Neural cell (in vitro differentiated cells): ENCODE results near the gene PMIS2. TPM values are rescaled to one million over a fixed set of nuclear protein-coding genes. Genes with fewer than 3 reads are reported as not detected.

Experiments used
- H2AFZ ChIP-seq: fragments of 200-600, 300-800 bp; sonication (generic), shearing (Covaris generic); 2 replicates; pipeline ENCODE4 v1.6.0; 2014; ENCODE audit warnings: low read depth, mild to moderate bottlenecking, antibody characterized with exemption, low read length, moderate library complexity
- H3F3A ChIP-seq: fragments of 200-600 bp; shearing (Covaris generic); 2 replicates; pipeline ENCODE4 v1.6.1; 2016; ENCODE audit warnings: mild to moderate bottlenecking, moderate library complexity, mixed read lengths, antibody characterized with exemption, low read length; ENCODE audit not compliant: insufficient read depth, poor library complexity, severe bottlenecking
- H3K27ac ChIP-seq: fragments of 200-600, 300-800 bp; sonication (generic), shearing (Covaris generic); 2 replicates; pipeline ENCODE4 v1.5.1; 2014; ENCODE audit warnings: mild to moderate bottlenecking, low read length, moderate library complexity
- H3K27me3 ChIP-seq: fragments of 300-800, 200-600 bp; sonication (generic), shearing (Covaris generic); 2 replicates; pipeline ENCODE4 v1.6.0; 2014; ENCODE audit warnings: mild to moderate bottlenecking, low read depth, low read length, moderate library complexity; ENCODE audit not compliant: insufficient read depth
- H3K36me3 ChIP-seq: fragments of 300-800, 200-600 bp; sonication (generic), shearing (Covaris generic); 2 replicates; pipeline ENCODE4 v1.5.1; 2014; ENCODE audit warnings: mild to moderate bottlenecking, antibody characterized with exemption, low read length, moderate library complexity; ENCODE audit not compliant: insufficient read depth
- H3K4me2 ChIP-seq: fragments of 300-800, 200-600 bp; sonication (generic), shearing (Covaris generic); 2 replicates; pipeline ENCODE4 v1.6.0; 2014; ENCODE audit warnings: mild to moderate bottlenecking, low read length
- H3K4me3 ChIP-seq: fragments of 300-800, 200-600 bp; sonication (generic), shearing (Covaris generic); 2 replicates; pipeline ENCODE4 v1.5.1; 2014; ENCODE audit warnings: mild to moderate bottlenecking, low read length, moderate library complexity
- H3K79me2 ChIP-seq: fragments of 200-600 bp; shearing (Covaris generic); replicated peaks from 2 replicates; pipeline ENCODE4 v1.6.0; 2014; ENCODE audit warnings: mild to moderate bottlenecking, low read length, moderate library complexity; ENCODE audit not compliant: insufficient read depth
- H3K9ac ChIP-seq: fragments of 300-800, 200-600 bp; sonication (generic), shearing (Covaris generic); 2 replicates; pipeline ENCODE4 v1.6.1; 2016; ENCODE audit warnings: mild to moderate bottlenecking, low read length, mixed read lengths
- H3K9me2 ChIP-seq: fragments of 200-600 bp; shearing (Covaris generic); 2 replicates; pipeline ENCODE4 v1.6.1; 2016; ENCODE audit warnings: mild to moderate bottlenecking, low read length, mixed read lengths; ENCODE audit not compliant: insufficient read depth
- H3K9me3 ChIP-seq: fragments of 200-600, 300-800 bp; sonication (generic), shearing (Covaris generic); 2 replicates; pipeline ENCODE4 v1.6.1; 2016; ENCODE audit warnings: mild to moderate bottlenecking, mixed run types, low read length, moderate library complexity, mixed read lengths
- H4K20me1 ChIP-seq: fragments of 200-600 bp; shearing (Covaris generic); 2 replicates; pipeline ENCODE4 v1.6.1; 2016; ENCODE audit warnings: mild to moderate bottlenecking, mixed run types; ENCODE audit not compliant: insufficient read depth
- EP300 ChIP-seq: fragments of 450-650 bp; conservative IDR thresholded peaks from 2 replicates; pipeline ENCODE4 v1.6.1; 2014; ENCODE audit warnings: antibody characterized with exemption, mild to moderate bottlenecking, moderate library complexity; ENCODE audit not compliant: poor library complexity, severe bottlenecking
- EZH2 ChIP-seq: fragments of 200-600, 300-800 bp; shearing (Covaris generic), sonication (generic); IDR thresholded peaks from 2 replicates; pipeline ENCODE4 v1.6.1; 2014; ENCODE audit warnings: antibody characterized with exemption, low read length, borderline replicate concordance, mild to moderate bottlenecking; ENCODE audit not compliant: insufficient read depth, poor library complexity, severe bottlenecking
- MXI1 ChIP-seq: fragments of 450-650 bp; conservative IDR thresholded peaks from 2 replicates; pipeline ENCODE4 v1.6.1; 2014; ENCODE audit warnings: antibody characterized with exemption, mild to moderate bottlenecking; ENCODE audit not compliant: poor library complexity, severe bottlenecking
- POLR2AphosphoS5 ChIP-seq: IDR thresholded peaks from 2 replicates; pipeline ENCODE4 v1.6.1; 2012
- SMC3 ChIP-seq: fragments of 450-650 bp; conservative IDR thresholded peaks from 2 replicates; pipeline ENCODE4 v1.6.1; 2014; ENCODE audit warnings: antibody characterized with exemption, mild to moderate bottlenecking, moderate library complexity; ENCODE audit not compliant: poor library complexity
- polyA plus RNA-seq: library from polyadenylated mRNA; depleted of rRNA; stranded (reverse); fragments of >200 nt; gene quantifications from 2 replicates; pipeline ENCODE4 v1.2.3, GENCODE V29; 2014
- TF ChIP-seq, protein P1 (sequence below): IDR thresholded peaks from 2 replicates; pipeline ENCODE4 v1.6.1; 2012; ENCODE audit warnings: borderline replicate concordance
- TF ChIP-seq, protein P2 (sequence below): fragments of 450-650 bp; IDR thresholded peaks from 2 replicates; pipeline ENCODE4 v1.5.1; 2014; ENCODE audit warnings: antibody characterized with exemption, mild to moderate bottlenecking, moderate library complexity; ENCODE audit not compliant: poor library complexity, severe bottlenecking

PMIS2 gene
- polyA plus RNA-seq, 1 donor from 2014 or later: not detected

GRCh38 chr19:35621708-35622107, 35.7 kb downstream of the PMIS2 start:
- Histone ChIP-seq H3K9me3 (no peaks in the 10 kb centered on the region), H3K4me2 (no peak overlapping the region), H3K27me3 (no peaks in the 10 kb centered on the region), H3K9ac (no peak overlapping the region), H3K79me2 (no peaks in the 10 kb centered on the region), H3K36me3 (no peaks in the 10 kb centered on the region), H3K27ac (no peak overlapping the region), H3F3A (no peaks in the 10 kb centered on the region), H3K9me2 (no peaks in the 10 kb centered on the region), H4K20me1 (no peaks in the 10 kb centered on the region), H3K4me3 (no peak overlapping the region), H2AFZ (no peak overlapping the region)
- TF ChIP-seq SMC3: no peak
- TF ChIP-seq, protein P1, sequence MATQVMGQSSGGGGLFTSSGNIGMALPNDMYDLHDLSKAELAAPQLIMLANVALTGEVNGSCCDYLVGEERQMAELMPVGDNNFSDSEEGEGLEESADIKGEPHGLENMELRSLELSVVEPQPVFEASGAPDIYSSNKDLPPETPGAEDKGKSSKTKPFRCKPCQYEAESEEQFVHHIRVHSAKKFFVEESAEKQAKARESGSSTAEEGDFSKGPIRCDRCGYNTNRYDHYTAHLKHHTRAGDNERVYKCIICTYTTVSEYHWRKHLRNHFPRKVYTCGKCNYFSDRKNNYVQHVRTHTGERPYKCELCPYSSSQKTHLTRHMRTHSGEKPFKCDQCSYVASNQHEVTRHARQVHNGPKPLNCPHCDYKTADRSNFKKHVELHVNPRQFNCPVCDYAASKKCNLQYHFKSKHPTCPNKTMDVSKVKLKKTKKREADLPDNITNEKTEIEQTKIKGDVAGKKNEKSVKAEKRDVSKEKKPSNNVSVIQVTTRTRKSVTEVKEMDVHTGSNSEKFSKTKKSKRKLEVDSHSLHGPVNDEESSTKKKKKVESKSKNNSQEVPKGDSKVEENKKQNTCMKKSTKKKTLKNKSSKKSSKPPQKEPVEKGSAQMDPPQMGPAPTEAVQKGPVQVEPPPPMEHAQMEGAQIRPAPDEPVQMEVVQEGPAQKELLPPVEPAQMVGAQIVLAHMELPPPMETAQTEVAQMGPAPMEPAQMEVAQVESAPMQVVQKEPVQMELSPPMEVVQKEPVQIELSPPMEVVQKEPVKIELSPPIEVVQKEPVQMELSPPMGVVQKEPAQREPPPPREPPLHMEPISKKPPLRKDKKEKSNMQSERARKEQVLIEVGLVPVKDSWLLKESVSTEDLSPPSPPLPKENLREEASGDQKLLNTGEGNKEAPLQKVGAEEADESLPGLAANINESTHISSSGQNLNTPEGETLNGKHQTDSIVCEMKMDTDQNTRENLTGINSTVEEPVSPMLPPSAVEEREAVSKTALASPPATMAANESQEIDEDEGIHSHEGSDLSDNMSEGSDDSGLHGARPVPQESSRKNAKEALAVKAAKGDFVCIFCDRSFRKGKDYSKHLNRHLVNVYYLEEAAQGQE: no peak
- no peak for TF ChIP-seq POLR2AphosphoS5
- TF ChIP-seq EZH2: no peak
- TF ChIP-seq, protein P2, sequence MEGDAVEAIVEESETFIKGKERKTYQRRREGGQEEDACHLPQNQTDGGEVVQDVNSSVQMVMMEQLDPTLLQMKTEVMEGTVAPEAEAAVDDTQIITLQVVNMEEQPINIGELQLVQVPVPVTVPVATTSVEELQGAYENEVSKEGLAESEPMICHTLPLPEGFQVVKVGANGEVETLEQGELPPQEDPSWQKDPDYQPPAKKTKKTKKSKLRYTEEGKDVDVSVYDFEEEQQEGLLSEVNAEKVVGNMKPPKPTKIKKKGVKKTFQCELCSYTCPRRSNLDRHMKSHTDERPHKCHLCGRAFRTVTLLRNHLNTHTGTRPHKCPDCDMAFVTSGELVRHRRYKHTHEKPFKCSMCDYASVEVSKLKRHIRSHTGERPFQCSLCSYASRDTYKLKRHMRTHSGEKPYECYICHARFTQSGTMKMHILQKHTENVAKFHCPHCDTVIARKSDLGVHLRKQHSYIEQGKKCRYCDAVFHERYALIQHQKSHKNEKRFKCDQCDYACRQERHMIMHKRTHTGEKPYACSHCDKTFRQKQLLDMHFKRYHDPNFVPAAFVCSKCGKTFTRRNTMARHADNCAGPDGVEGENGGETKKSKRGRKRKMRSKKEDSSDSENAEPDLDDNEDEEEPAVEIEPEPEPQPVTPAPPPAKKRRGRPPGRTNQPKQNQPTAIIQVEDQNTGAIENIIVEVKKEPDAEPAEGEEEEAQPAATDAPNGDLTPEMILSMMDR: no peak
- no peak for TF ChIP-seq MXI1
- no peak for TF ChIP-seq EP300

DNA sequence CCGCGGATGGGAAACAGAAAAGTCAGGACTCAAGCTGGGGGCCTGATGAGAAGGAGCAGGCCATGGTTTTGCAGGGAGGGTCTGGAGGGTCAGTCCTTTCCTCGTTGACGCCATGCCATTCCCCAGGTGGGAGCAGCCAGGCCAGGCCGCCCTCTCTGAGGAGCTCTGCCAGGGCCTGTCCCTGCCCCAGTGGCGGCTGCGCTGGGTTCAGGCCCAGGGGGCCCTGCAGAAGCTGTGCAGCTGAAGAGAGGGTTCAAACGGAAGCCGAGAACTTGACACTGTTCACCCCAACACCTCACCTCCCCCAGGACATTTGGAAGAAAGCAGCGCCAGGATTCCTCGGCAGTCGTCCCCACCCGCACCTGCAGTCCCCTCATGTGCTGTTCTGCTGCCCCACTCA, 36.8 kb downstream of the PMIS2 start:
- H3K79me2 ChIP-seq: no peaks in the 10 kb centered on the region
- no peaks in the 10 kb centered on the region for H3K9me3 ChIP-seq
- H3K9me2 ChIP-seq: no peaks in the 10 kb centered on the region
- H3K9ac ChIP-seq: no peak overlapping the region
- H3K27me3 ChIP-seq: no peaks in the 10 kb centered on the region
- H3F3A ChIP-seq: no peaks in the 10 kb centered on the region
- H2AFZ ChIP-seq: no peak overlapping the region
- H3K4me3 ChIP-seq: no peak overlapping the region
- TF ChIP-seq, protein P2: no peak
- no peak for TF ChIP-seq EZH2
- H4K20me1 ChIP-seq: no peaks in the 10 kb centered on the region
- no peak overlapping the region for H3K27ac ChIP-seq
- no peaks in the 10 kb centered on the region for H3K36me3 ChIP-seq
- H3K4me2 ChIP-seq: no peak overlapping the region
